GM10248 (cell line): ENCODE data around the gene FCN3.

Experiments used
- CTCF ChIA-PET: fragments of 300-600 bp; sonication (Branson Sonifier 250); formaldehyde crosslinking; extraction: SDS; loops from one replicate; lab custom pipeline; 2021; ENCODE audit warnings: antibody characterized with exemption; lab: Yijun Ruan, JAX
- POLR2A ChIA-PET: fragments of 350-650 bp; sonication (Branson Sonifier 250); formaldehyde crosslinking; extraction: SDS; loops from one replicate; lab custom pipeline; 2020; ENCODE audit warnings: antibody characterized with exemption; lab: Yijun Ruan, JAX
- DNase-seq: peaks from one replicate; pipeline ENCODE4 v3.0.0; 2012; ENCODE audit errors: extremely low spot score
- CTCF ChIP-seq: IDR thresholded peaks from 2 replicates; pipeline ENCODE4 v1.5.1; 2012; ENCODE audit warnings: mild to moderate bottlenecking, low read depth; ENCODE audit errors: extremely low read depth, missing control alignments, control extremely low read depth

The FCN3 gene

GRCh38 chr1:27342391-27342777, 32.2 kb downstream of the FCN3 start:
- no peak for TF ChIP-seq CTCF
- CTCF ChIA-PET: interaction anchor here (0.7 to 9.2 kb wide), 12 partner anchors 9 to 214 kb away, joined by 3 to 112 read pairs (median 4); no protein-coding TSS in a partner anchor
- no peak for DNase-seq
- POLR2A ChIA-PET: no interaction called here

- peak; percentile 83 for DNase-seq
- POLR2A ChIA-PET: no interaction called here
- TF ChIP-seq CTCF: no peak
- CTCF ChIA-PET: interaction anchor here (0.7 to 9.2 kb wide), 11 partner anchors 9 to 215 kb away, joined by 3 to 112 read pairs (median 4); no protein-coding TSS in a partner anchor
These were observed 32.9 kb downstream of the FCN3 start, which contains the start of gene SYTL1 for GRCh38 chr1:27341525-27342252. Gene SYTL1 (plus strand): TSS chr1:27342022. CDS start chr1:27345335, 3,313 bp downstream.

DNA sequence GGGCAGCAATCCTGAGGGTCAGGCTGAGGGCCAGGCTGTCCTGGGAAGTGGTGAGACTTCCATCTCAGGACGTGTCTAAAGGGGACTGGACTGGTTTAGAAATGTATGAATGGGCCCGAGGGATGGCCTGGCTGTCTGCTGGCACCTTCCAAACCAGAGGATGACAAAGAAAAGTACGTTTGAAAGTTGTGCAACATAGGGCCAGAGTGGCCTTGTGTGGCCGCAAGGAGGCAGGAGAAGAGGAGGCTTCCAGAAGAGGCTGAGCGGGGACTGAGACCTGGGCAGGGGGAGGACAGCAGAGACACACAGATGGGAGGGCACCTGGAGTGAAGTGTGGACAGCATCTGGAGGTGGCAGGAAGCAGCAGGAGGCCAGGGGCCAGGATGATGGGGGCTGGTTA, 35.4 kb downstream of the FCN3 start:
- ChIA-PET CTCF (interaction anchor here (1.4 to 9.2 kb wide), 5 partner anchors 12 to 56 kb away, joined by 4 to 112 read pairs (median 6); no protein-coding TSS in a partner anchor), POLR2A (no interaction called here)
- TF ChIP-seq CTCF: no peak
- DNase-seq: no peak

DNA sequence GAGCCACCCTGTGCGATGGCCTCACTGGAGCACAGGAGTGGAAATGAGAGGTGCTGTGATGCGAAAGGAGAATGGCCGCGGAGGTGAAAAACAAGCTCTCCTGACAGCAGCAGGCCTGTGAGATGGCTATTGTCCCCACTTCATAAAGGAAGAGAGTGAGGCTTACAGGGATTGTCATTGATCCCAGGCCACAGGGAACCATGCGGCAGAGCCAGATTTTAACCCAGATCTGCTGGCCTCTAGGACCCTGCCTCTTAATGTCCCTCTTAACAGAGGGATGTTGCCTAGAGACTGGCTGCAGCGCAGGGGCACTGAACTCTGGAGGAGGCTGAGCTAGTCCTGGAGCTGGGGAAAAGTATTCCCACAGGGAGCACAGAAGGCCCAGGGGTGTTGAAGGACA, 35.9 kb downstream of the FCN3 start:
- TF ChIP-seq CTCF: no peak
- no peak for DNase-seq
- CTCF ChIA-PET: interaction anchor here (1.6 to 9.2 kb wide), 2 partner anchors 18 to 57 kb away, joined by 6 to 112 read pairs; no protein-coding TSS in a partner anchor
- POLR2A ChIA-PET: interaction anchor here (0.7 kb wide), 1 partner anchor 397 kb away, joined by 5 read pairs; no protein-coding TSS in a partner anchor

DNA sequence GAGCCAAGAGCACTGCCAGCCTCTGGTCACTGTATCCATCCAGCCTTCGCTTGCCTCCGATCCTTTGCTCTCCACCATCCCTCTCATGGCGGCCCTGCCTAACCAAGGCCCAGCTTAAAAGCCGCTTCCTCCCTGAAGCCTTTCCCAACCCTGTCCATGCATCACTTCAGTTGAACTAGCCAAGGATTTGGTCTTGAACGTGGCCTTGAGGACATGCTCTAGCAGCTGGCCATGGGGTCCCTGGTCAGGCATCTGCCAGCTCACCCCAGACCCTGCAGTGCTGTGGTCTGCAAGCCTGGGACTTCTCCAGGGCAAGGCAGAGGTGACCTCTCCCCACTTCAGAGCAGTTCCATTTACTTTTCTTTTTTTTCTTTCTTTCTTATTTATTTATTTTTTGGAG, 37.9 kb downstream of the FCN3 start:
- CTCF ChIA-PET: interaction anchor here (1.1 to 2.0 kb wide), 5 partner anchors 10 to 60 kb away, joined by 3 to 7 read pairs (median 6); no protein-coding TSS in a partner anchor
- DNase-seq: no peak
- no peak for TF ChIP-seq CTCF
- POLR2A ChIA-PET: interaction anchor here (0.5 kb wide), 2 partner anchors 482 to 1312 kb away, joined by 3 read pairs; partner anchors contain the start of gene RNU11
